K562 (cell line): ENCODE results near the gene KLHDC2. TPM values are rescaled to one million over a fixed set of nuclear protein-coding genes. Genes with fewer than 3 reads are reported as not detected.

Experiments used
- ARID4B ChIP-seq: sonication (generic); formaldehyde crosslinking; IDR thresholded peaks from 2 replicates; pipeline ENCODE4 v1.8.0; 2022; ENCODE audit warnings: mild to moderate bottlenecking, missing genetic modification reagents
- CTCFL ChIP-seq: IDR thresholded peaks from 2 replicates; pipeline ENCODE4 v1.6.1; 2011; ENCODE audit warnings: borderline replicate concordance, low read depth, mild to moderate bottlenecking, moderate library complexity, low read length; ENCODE audit not compliant: insufficient read depth, poor library complexity, severe bottlenecking
- DDX20 ChIP-seq: fragments of 450-650 bp; IDR thresholded peaks from 2 replicates; pipeline ENCODE4 v1.6.1; 2016; ENCODE audit warnings: missing genetic modification characterization, low read depth, mild to moderate bottlenecking, missing compliant biosample characterization, moderate library complexity
- HMG20A ChIP-seq: fragments of 450-650 bp; formaldehyde crosslinking; conservative IDR thresholded peaks from 2 replicates; pipeline ENCODE4 v1.4.0; 2020; ENCODE audit warnings: mild to moderate bottlenecking, mixed read lengths
- ILK ChIP-seq: fragments of 450-650 bp; IDR thresholded peaks from 2 replicates; pipeline ENCODE4 v1.6.1; 2016; ENCODE audit warnings: missing genetic modification characterization, low read depth, mild to moderate bottlenecking, missing compliant biosample characterization, moderate library complexity, borderline replicate concordance
- IRF2 ChIP-seq: sonication (generic); formaldehyde crosslinking; IDR thresholded peaks from 2 replicates; pipeline ENCODE4 v1.8.1; 2022; ENCODE audit warnings: mild to moderate bottlenecking, missing genetic modification reagents
- LEF1 ChIP-seq: fragments of 450-650 bp; IDR thresholded peaks from 2 replicates; pipeline ENCODE4 v1.6.1; 2016; ENCODE audit warnings: mild to moderate bottlenecking
- NCOA6 ChIP-seq: fragments of 450-650 bp; IDR thresholded peaks from 2 replicates; pipeline ENCODE4 v1.6.1; 2017; ENCODE audit warnings: mild to moderate bottlenecking
- RCOR1 ChIP-seq, 2 experiments: IDR thresholded peaks; 2 replicates each; pipeline ENCODE4 v1.6.1; 2012; ENCODE audit warnings: low read depth in 2 of 2, low read length in 2 of 2, borderline replicate concordance in 1 of 2, improper control_type of control experiment in 1 of 2
- TFAP4 ChIP-seq: sonication (generic); formaldehyde crosslinking; IDR thresholded peaks from 2 replicates; pipeline ENCODE4 v1.8.0; 2022; ENCODE audit warnings: missing genetic modification reagents, mild to moderate bottlenecking, moderate library complexity, borderline replicate concordance
- ZNF175 ChIP-seq: fragments of 200-800 bp; sonication (Bioruptor generic); IDR thresholded peaks from 2 replicates; pipeline ENCODE4 v1.6.1; 2016; ENCODE audit warnings: low read depth, mild to moderate bottlenecking, missing genetic modification characterization, missing compliant biosample characterization
- ZNF197 ChIP-seq: fragments of 200-800 bp; sonication (Bioruptor generic); IDR thresholded peaks from 2 replicates; pipeline ENCODE4 v1.6.1; 2016; ENCODE audit warnings: low read depth, missing genetic modification characterization, missing compliant biosample characterization
- ZNF436 ChIP-seq: fragments of 250-450, 450-650 bp; sonication (Bioruptor Pico); formaldehyde crosslinking; IDR thresholded peaks from 2 replicates; pipeline ENCODE4 v1.7.0; 2020; ENCODE audit warnings: mild to moderate bottlenecking
- ZNF592 ChIP-seq: fragments of 450-650 bp; IDR thresholded peaks from 2 replicates; pipeline ENCODE4 v1.6.1; 2017; ENCODE audit warnings: antibody characterized with exemption, mild to moderate bottlenecking
- ZNF707 ChIP-seq: fragments of 250-450 bp; sonication (Bioruptor Pico); conservative IDR thresholded peaks from 2 replicates; pipeline ENCODE4 v1.8.0; 2022; ENCODE audit warnings: inconsistent platforms, mild to moderate bottlenecking, moderate library complexity
- polyA plus RNA-seq, 8 experiments: library from polyadenylated mRNA; depleted of rRNA in 4 of 8; stranded (reverse) in 5 of 8; unstranded in 3 of 8; fragments of >200 nt; fragmentation: Nextera tagmentation in 2 of 8; fragmentation: Illumina TruSeq in 1 of 8; extraction: Ambion mirVana in 2 of 8; extraction: Trizol in 1 of 8; gene quantifications; 2 replicates each; pipeline versions ENCODE4 v1.2.1 to v1.2.3, GENCODE V29; 2011 to 2014; ENCODE audit warnings: inconsistent platforms in 1 of 8, missing spikeins in 1 of 8
- total RNA-seq, 7 experiments: library from RNA; depleted of rRNA in 6 of 7; stranded (reverse); fragments of >200 nt in 6 of 7; fragmentation: Illumina TruSeq in 2 of 7; extraction: Trizol in 2 of 7; gene quantifications; 2 replicates each; pipeline versions ENCODE4 v1.2.1 to v1.2.3, GENCODE V29; 2011 to 2021; ENCODE audit warnings: low replicate concordance in 1 of 7

Gene KLHDC2
- total and polyA plus RNA-seq, 9 of the 15 experiments (the other 6 are each of a cell fraction or from before 2014, with no cell fraction given) = 6.3 to 41.7 (median 20.0) TPM

GRCh38 chr14:49767571-49768300, at the start of gene KLHDC2 (continued):
- TF ChIP-seq HMG20A (CRISPR knock-in tag) = no peak
- TF ChIP-seq ZNF175 (CRISPR knock-in tag) = no peak; the same call in 1 of the 2 replicates
- no peak for TF ChIP-seq DDX20 (tag)
- TF ChIP-seq LEF1 = no peak
- peak; percentile 17; the same call in 1 of the 2 replicates for TF ChIP-seq ZNF197
- no peak for TF ChIP-seq NCOA6
- TF ChIP-seq ZNF436 (CRISPR knock-in tag) = no peak
- TF ChIP-seq ZNF707 (CRISPR knock-in tag) = no peak
- no peak for TF ChIP-seq ILK (tag)
- TF ChIP-seq RCOR1 (IDR thresholded peaks at IDR 0.05; ENCODE audit: borderline replicate concordance in 1 of 2, low read depth in 2 of 2, low read length in 2 of 2) = no peak
- peak; percentile 69; the same call in 1 of the 2 replicates for TF ChIP-seq ZNF592
- TF ChIP-seq ARID4B = no peak; the same call in 1 of the 2 replicates
- no peak for TF ChIP-seq IRF2 (CRISPR knock-in tag)
- peak; percentile 69; the same call in 1 of the 2 replicates for TF ChIP-seq TFAP4 (CRISPR knock-in tag)
- TF ChIP-seq CTCFL = peak; percentile 95
